ENCODE measurements around the gene CDH2.

GRCh38 chr18:28015671-28016070, 161.3 kb downstream of the CDH2 start:
- TF ChIP-seq CTCF (IDR thresholded peaks at IDR 0.05 in 8 of 11, conservative IDR thresholded peaks at IDR 0.05 in 3 of 11) = no peak
- no peak for TF ChIP-seq POLR2AphosphoS5 (IDR thresholded peaks at IDR 0.05)
- no peak for TF ChIP-seq POLR2A (IDR thresholded peaks at IDR 0.05)
